Neural crest cell (in vitro differentiated cells): Measurements from ENCODE around the gene SPOCK2. TPM values are rescaled to one million over a fixed set of nuclear protein-coding genes. Genes with fewer than 3 reads are reported as not detected.

Experiments used
- DNase-seq: peaks from one replicate; pipeline ENCODE4 v3.0.0; 2021; ENCODE audit warnings: low read depth, mixed read lengths, low spot score
- H3K27ac Mint-ChIP-seq: one replicate; pipeline ENCODE4 v1.8.0; 2021; ENCODE audit warnings: mild to moderate bottlenecking, mixed read lengths; ENCODE audit not compliant: unreplicated experiment
- H3K27me3 Mint-ChIP-seq: 2 replicates; pipeline ENCODE4 v1.8.0; 2021; ENCODE audit warnings: low read depth, mild to moderate bottlenecking, mixed read lengths
- H3K36me3 Mint-ChIP-seq: 2 replicates; pipeline ENCODE4 v1.8.0; 2021; ENCODE audit warnings: low read depth, mild to moderate bottlenecking, mixed read lengths
- H3K4me1 Mint-ChIP-seq: 2 replicates; pipeline ENCODE4 v1.8.0; 2021; ENCODE audit warnings: mixed read lengths
- H3K4me3 Mint-ChIP-seq: one replicate; pipeline ENCODE4 v1.8.0; 2021; ENCODE audit warnings: mild to moderate bottlenecking, mixed read lengths
- H3K9me3 Mint-ChIP-seq: 2 replicates; pipeline ENCODE4 v1.8.0; 2021; ENCODE audit warnings: mixed read lengths
- CTCF ChIP-seq: fragments of 200-600 bp; sonication (generic); conservative IDR thresholded peaks from 2 replicates; pipeline ENCODE4 v1.5.0; 2021; ENCODE audit warnings: antibody characterized with exemption, mild to moderate bottlenecking
- total RNA-seq: library from RNA; stranded (reverse); gene quantifications from 2 replicates; pipeline ENCODE4 v1.2.1, GENCODE V29; 2021

Gene SPOCK2
- total RNA-seq, 1 donor from 2014 or later: 1.4 TPM

DNA sequence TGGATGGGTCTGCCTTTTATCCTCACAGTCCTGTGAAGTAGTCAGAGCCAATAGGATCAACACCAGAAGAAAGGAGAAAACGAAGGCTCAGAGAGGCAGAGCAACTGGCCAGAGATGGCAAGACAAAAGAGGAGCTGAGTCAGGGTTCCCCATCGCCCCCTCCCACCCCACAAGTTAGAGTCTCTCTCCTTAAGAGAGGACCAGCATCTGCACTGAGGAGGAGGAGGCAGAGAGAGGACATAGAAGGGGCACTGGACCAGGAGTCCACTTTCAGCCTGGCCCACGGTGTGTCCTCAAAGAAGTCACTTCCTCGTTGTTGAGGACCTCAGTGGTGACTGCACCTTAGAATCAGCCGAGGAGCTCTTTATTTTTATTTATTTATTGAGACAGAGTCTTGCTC is 11.6 kb downstream of the SPOCK2 start:
- Mint-ChIP-seq H3K4me3 (no peak overlapping the region), H3K36me3 (no peaks in the 10 kb centered on the region), H3K27me3 (no peaks in the 10 kb centered on the region), H3K27ac (no peak overlapping the region), H3K4me1 (peaks cover 16% of the 10 kb centered on the region), H3K9me3 (no peaks in the 10 kb centered on the region)
- TF ChIP-seq CTCF: no peak
- DNase-seq: no peak

- TF ChIP-seq CTCF: no peak
- Mint-ChIP-seq H3K27ac (no peak overlapping the region), H3K4me1 (peaks cover 20% of the 10 kb centered on the region), H3K9me3 (peaks cover 3% of the 10 kb centered on the region), H3K36me3 (no peaks in the 10 kb centered on the region), H3K27me3 (no peaks in the 10 kb centered on the region), H3K4me3 (no peak overlapping the region)
- no peak for DNase-seq
Observed at GRCh38 chr10:72075376-72076115, 12.8 kb downstream of the SPOCK2 start.

GRCh38 chr10:72074574-72075375 is 13.6 kb downstream of the SPOCK2 start:
- Mint-ChIP-seq H3K9me3 (peaks cover 3% of the 10 kb centered on the region), H3K4me3 (no peak overlapping the region), H3K4me1 (peaks cover 21% of the 10 kb centered on the region), H3K27ac (no peak overlapping the region), H3K36me3 (no peaks in the 10 kb centered on the region), H3K27me3 (no peaks in the 10 kb centered on the region)
- no peak for DNase-seq
- TF ChIP-seq CTCF: no peak

DNA sequence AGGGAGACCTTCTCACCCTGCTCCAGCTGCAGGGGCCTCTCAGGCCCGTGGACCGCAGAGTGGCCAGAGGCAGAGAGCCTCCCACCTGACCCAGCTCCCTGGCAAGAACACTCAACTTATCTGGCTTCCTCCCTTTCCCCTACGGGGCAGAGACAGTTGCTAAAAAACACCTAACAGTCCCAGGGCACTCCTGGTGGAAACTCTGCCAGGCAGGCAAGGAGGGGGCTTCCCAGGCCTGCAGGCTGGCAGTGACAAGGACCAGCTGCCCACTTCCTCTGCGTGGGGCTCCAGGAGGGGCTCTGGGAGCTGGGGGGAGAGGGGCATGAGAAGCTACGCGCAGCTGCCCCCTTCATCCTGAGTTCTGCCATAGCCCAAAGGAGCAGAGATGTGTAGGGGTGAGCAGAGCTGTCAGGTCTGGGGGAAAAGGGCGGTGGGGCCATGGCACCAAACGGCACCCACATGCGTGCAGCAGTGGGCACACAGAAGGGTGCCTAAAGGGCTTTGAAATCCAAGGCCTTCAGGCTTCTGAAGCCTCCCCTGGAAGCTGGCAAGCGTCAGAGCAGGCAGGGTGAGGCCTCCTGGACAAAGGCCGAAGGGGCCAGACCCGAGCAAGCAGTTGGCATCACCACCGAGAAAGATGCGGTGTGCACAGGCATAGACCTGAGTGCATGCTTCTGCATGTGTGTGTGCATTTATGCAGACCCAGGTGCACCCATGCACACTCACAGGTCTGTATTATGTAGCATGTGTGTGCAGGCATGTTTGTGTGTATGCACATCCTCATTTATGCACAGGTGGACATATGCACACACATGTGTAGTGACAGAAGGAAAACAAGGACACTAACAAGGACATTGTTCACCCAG is 14.4 kb downstream of the SPOCK2 start:
- no peak for DNase-seq
- Mint-ChIP-seq H3K4me1 (peaks cover 23% of the 10 kb centered on the region), H3K27me3 (no peaks in the 10 kb centered on the region), H3K27ac (no peak overlapping the region), H3K4me3 (no peak overlapping the region), H3K9me3 (peaks cover 3% of the 10 kb centered on the region), H3K36me3 (no peaks in the 10 kb centered on the region)
- no peak for TF ChIP-seq CTCF

GRCh38 chr10:72072639-72073038 is 15.7 kb downstream of the SPOCK2 start:
- H3K27ac Mint-ChIP-seq: peak overlapping the region; percentile 81
- TF ChIP-seq CTCF: no peak
- H3K27me3 Mint-ChIP-seq: no peaks in the 10 kb centered on the region
- H3K36me3 Mint-ChIP-seq: no peaks in the 10 kb centered on the region
- H3K4me3 Mint-ChIP-seq: no peak overlapping the region
- peaks cover 3% of the 10 kb centered on the region for H3K9me3 Mint-ChIP-seq
- H3K4me1 Mint-ChIP-seq: peaks cover 23% of the 10 kb centered on the region
- no peak for DNase-seq
